Measurements from ENCODE around the gene DDX25. TPM values are rescaled to one million over a fixed set of nuclear protein-coding genes. Genes with fewer than 3 reads are reported as not detected.

Gene DDX25
- total and polyA plus RNA-seq, 10 of the 15 experiments (the other 5 are each of a cell fraction or from before 2014, with no cell fraction given): 0.05 TPM; not detected in 9

DNA sequence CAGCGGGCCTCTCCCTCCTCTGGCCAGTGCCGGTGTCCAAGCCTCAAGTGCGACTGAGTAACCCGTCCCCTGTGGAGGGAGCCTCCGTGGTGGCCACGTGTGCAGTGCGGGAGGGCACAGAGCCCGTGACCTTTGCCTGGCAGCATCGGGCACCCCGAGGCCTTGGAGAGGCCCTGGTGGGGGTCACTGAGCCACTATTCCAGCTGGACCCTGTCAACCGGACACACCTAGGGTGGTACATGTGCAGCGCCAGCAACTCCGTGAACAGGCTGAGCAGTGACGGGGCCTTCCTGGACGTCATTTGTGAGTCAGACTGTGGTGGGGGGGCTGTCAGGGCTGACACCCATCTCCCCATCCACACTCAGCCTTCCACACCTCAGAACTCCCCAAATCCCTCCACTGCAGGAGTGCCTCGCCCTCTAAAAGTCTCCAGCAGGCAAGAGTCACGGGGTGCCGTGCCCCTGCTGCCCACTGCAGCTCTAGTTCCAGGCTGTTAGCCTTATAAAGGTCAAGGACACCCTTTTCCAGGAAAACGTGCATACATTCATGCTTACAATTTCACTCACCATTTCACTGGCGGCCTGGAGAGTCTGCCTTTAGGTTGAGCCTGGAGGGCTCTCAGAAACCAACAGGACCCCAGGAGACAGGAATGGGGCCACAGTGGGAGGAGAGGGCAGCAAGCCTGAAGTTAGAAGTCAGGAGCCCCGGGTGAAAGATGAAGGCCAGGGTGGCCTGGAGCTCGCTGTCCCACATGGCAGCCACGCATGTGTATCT lies 44.2 kb downstream of the DDX25 start:
- CTCF ChIA-PET: interaction anchor here (0.6 kb wide), 1 partner anchor 245 kb away, joined by 3 read pairs; no protein-coding TSS in a partner anchor
- TF ChIP-seq, protein P1, sequence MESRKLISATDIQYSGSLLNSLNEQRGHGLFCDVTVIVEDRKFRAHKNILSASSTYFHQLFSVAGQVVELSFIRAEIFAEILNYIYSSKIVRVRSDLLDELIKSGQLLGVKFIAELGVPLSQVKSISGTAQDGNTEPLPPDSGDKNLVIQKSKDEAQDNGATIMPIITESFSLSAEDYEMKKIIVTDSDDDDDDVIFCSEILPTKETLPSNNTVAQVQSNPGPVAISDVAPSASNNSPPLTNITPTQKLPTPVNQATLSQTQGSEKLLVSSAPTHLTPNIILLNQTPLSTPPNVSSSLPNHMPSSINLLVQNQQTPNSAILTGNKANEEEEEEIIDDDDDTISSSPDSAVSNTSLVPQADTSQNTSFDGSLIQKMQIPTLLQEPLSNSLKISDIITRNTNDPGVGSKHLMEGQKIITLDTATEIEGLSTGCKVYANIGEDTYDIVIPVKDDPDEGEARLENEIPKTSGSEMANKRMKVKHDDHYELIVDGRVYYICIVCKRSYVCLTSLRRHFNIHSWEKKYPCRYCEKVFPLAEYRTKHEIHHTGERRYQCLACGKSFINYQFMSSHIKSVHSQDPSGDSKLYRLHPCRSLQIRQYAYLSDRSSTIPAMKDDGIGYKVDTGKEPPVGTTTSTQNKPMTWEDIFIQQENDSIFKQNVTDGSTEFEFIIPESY (IDR thresholded peaks at IDR 0.05): no peak
- TF ChIP-seq RELA (IDR thresholded peaks at IDR 0.05; ENCODE audit: borderline replicate concordance, partially characterized antibody) (no peak), MTA2 (IDR thresholded peaks at IDR 0.05; ENCODE audit: low read depth) (no peak), TBL1XR1 (IDR thresholded peaks at IDR 0.05; ENCODE audit: low read depth, low read length) (no peak), IRF4 (IDR thresholded peaks at IDR 0.05; ENCODE audit: low read depth, low read length) (no peak), NFYB (IDR thresholded peaks at IDR 0.05; ENCODE audit: insufficient read depth, low read depth, low read length) (no peak), ZNF217 (IDR thresholded peaks at IDR 0.05) (no peak), ZSCAN29 (IDR thresholded peaks at IDR 0.05) (no peak), YY1 (IDR thresholded peaks at IDR 0.05; ENCODE audit: low read depth, low read length) (no peak), PAX5 (IDR thresholded peaks at IDR 0.05; ENCODE audit: borderline replicate concordance, low read depth, low read length) (no peak), EED (IDR thresholded peaks at IDR 0.05; ENCODE audit: low read depth) (no peak)
- TF ChIP-seq, protein P2, sequence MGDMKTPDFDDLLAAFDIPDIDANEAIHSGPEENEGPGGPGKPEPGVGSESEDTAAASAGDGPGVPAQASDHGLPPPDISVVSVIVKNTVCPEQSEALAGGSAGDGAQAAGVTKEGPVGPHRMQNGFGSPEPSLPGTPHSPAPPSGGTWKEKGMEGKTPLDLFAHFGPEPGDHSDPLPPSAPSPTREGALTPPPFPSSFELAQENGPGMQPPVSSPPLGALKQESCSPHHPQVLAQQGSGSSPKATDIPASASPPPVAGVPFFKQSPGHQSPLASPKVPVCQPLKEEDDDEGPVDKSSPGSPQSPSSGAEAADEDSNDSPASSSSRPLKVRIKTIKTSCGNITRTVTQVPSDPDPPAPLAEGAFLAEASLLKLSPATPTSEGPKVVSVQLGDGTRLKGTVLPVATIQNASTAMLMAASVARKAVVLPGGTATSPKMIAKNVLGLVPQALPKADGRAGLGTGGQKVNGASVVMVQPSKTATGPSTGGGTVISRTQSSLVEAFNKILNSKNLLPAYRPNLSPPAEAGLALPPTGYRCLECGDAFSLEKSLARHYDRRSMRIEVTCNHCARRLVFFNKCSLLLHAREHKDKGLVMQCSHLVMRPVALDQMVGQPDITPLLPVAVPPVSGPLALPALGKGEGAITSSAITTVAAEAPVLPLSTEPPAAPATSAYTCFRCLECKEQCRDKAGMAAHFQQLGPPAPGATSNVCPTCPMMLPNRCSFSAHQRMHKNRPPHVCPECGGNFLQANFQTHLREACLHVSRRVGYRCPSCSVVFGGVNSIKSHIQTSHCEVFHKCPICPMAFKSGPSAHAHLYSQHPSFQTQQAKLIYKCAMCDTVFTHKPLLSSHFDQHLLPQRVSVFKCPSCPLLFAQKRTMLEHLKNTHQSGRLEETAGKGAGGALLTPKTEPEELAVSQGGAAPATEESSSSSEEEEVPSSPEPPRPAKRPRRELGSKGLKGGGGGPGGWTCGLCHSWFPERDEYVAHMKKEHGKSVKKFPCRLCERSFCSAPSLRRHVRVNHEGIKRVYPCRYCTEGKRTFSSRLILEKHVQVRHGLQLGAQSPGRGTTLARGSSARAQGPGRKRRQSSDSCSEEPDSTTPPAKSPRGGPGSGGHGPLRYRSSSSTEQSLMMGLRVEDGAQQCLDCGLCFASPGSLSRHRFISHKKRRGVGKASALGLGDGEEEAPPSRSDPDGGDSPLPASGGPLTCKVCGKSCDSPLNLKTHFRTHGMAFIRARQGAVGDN (IDR thresholded peaks at IDR 0.05): no peak
- TF ChIP-seq, protein P3, sequence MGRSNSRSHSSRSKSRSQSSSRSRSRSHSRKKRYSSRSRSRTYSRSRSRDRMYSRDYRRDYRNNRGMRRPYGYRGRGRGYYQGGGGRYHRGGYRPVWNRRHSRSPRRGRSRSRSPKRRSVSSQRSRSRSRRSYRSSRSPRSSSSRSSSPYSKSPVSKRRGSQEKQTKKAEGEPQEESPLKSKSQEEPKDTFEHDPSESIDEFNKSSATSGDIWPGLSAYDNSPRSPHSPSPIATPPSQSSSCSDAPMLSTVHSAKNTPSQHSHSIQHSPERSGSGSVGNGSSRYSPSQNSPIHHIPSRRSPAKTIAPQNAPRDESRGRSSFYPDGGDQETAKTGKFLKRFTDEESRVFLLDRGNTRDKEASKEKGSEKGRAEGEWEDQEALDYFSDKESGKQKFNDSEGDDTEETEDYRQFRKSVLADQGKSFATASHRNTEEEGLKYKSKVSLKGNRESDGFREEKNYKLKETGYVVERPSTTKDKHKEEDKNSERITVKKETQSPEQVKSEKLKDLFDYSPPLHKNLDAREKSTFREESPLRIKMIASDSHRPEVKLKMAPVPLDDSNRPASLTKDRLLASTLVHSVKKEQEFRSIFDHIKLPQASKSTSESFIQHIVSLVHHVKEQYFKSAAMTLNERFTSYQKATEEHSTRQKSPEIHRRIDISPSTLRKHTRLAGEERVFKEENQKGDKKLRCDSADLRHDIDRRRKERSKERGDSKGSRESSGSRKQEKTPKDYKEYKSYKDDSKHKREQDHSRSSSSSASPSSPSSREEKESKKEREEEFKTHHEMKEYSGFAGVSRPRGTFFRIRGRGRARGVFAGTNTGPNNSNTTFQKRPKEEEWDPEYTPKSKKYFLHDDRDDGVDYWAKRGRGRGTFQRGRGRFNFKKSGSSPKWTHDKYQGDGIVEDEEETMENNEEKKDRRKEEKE (IDR thresholded peaks at IDR 0.05): no peak
- TF ChIP-seq, protein P4, sequence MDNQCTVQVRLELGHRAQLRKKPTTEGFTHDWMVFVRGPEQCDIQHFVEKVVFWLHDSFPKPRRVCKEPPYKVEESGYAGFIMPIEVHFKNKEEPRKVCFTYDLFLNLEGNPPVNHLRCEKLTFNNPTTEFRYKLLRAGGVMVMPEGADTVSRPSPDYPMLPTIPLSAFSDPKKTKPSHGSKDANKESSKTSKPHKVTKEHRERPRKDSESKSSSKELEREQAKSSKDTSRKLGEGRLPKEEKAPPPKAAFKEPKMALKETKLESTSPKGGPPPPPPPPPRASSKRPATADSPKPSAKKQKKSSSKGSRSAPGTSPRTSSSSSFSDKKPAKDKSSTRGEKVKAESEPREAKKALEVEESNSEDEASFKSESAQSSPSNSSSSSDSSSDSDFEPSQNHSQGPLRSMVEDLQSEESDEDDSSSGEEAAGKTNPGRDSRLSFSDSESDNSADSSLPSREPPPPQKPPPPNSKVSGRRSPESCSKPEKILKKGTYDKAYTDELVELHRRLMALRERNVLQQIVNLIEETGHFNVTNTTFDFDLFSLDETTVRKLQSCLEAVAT (IDR thresholded peaks at IDR 0.05): no peak

More for the DNA sequence above, 44.2 kb downstream of the DDX25 start:
- Histone ChIP-seq H3K79me2 (ENCODE audit: control insufficient read depth, insufficient read depth, low read length) (no peaks in the 10 kb centered on the region), H3K4me2 (ENCODE audit: control insufficient read depth, insufficient read depth) (no peak overlapping the region), H3K4me1 (ENCODE audit: control insufficient read depth, insufficient read depth, low read length) (no peaks in the 10 kb centered on the region), H3K27ac (ENCODE audit: control insufficient read depth, insufficient read depth) (no peak overlapping the region), H3K36me3 (ENCODE audit: control insufficient read depth in 2 of 2, insufficient read depth in 2 of 2, low read length in 1 of 2) (no peaks in the 10 kb centered on the region), H3K9me3 (replicated peaks; ENCODE audit: control insufficient read depth, insufficient read depth, low read length) (no peaks in the 10 kb centered on the region), H3K27me3 (replicated peaks in 1 of 2; ENCODE audit: control insufficient read depth in 2 of 2, insufficient read depth in 2 of 2, low read length in 1 of 2) (no peaks in the 10 kb centered on the region; a peak in 1 of 4 replicates), H3K9ac (ENCODE audit: control insufficient read depth, insufficient read depth, low read length) (no peak overlapping the region), H2AFZ (ENCODE audit: control insufficient read depth, low read depth, low read length) (no peak overlapping the region), H3K4me3 (no peak overlapping the region), H4K20me1 (ENCODE audit: control insufficient read depth, insufficient read depth) (no peaks in the 10 kb centered on the region)
- in situ Hi-C loops (cut with MboI): no loop called here
- DNase-seq (ENCODE audit: low read depth, low spot score) (no peak), ATAC-seq (no peak), FAIRE-seq (no peak)
- ChIA-PET SMC1A (ENCODE audit: uncharacterized antibody, unreplicated experiment) (interaction anchor here (0.7 kb wide), 1 partner anchor 18 kb away, joined by 3 read pairs; no protein-coding TSS in a partner anchor), POLR2A (no interaction called here), RAD21 (ENCODE audit: unreplicated experiment) (no interaction called here)
- 43% methylated on average over 23 of the region's 23 CpGs for WGBS (ENCODE audit: insufficient coverage, insufficient replicate concordance, low lambda C conversion rate, missing lambda C conversion rate)
- intact Hi-C loops (cut with micrococcal nuclease; ENCODE audit: unreplicated experiment): no loop called here
- no TSS peak for BruUV-seq (replicated peaks)

All from GM12878 (cell line).